Effector memory CD8-positive, alpha-beta T cell (primary cell): ENCODE results near the gene SMIM3.
"Not testable (repeated sequence)": the region's sequence is repeated elsewhere in the genome, so short reads cannot be mapped to it uniquely, and the experiment has no call there.

ENCODE experiments used
- ATAC-seq: fragments of 150-1000 bp; cut with Tn5 transposase; replicated peaks from 2 replicates; pipeline ENCODE4 v1.10.0; 2021; ENCODE audit warnings: mild to moderate bottlenecking, moderate library complexity
- DNase-seq, 3 experiments: peaks; one replicate each; pipeline ENCODE4 v3.0.0; 2021
- H3K27ac Mint-ChIP-seq, 2 donors: one replicate each; pipeline ENCODE4 v1.8.0; 2022; ENCODE audit warnings: mild to moderate bottlenecking in 2 of 2, mixed read lengths in 2 of 2, moderate library complexity in 2 of 2
- H3K27me3 Mint-ChIP-seq, 2 donors: one replicate each; pipeline ENCODE4 v1.8.0; 2022; ENCODE audit warnings: mixed read lengths in 2 of 2
- H3K36me3 Mint-ChIP-seq: one replicate; pipeline ENCODE4 v1.8.0; 2022; ENCODE audit warnings: mild to moderate bottlenecking, moderate library complexity, mixed read lengths; ENCODE audit not compliant: insufficient read depth
- H3K4me1 Mint-ChIP-seq, 2 donors: one replicate each; pipeline ENCODE4 v1.8.0; 2022; ENCODE audit warnings: low read depth in 2 of 2, mixed read lengths in 2 of 2
- H3K4me3 Mint-ChIP-seq, 2 donors: one replicate each; pipeline ENCODE4 v1.8.0; 2022; ENCODE audit warnings: mild to moderate bottlenecking in 2 of 2, mixed read lengths in 2 of 2, moderate library complexity in 2 of 2
- H3K9me3 Mint-ChIP-seq, 2 donors: one replicate each; pipeline ENCODE4 v1.8.0; 2022; ENCODE audit warnings: mixed read lengths in 2 of 2

SMIM3 gene

DNA sequence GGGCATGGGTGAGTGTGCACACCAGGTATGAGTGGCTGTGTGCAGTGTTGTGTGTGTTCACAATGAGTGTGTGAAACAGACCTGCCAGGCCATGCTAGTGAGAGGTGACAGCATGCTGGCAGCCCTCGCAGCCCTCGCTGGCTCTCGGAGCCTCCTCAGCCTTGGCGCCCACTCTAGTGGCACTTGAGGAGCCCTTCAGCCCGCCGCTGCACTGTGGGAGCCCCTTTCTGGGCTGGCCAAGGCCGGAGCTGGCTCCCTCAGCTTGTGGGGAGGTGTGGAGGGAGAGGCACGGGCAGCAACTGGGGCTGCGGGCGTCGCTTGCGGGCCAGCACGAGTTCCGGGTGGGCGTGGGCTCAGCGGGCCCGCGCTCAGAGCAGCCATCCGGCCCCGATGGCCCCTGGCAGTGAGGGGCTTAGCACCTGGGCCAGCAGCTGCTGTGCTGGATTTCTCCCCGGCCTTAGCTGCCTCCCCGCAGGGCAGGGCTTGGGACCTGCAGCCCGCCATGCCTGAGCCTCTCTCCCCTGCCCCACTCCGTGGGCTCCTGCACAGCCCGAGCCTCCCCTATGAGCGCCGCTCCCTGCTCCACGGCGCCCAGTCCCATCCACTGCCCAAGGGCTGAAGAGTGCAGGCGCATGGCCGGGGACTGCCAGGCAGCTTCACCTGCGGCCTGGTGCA lies 66.8 kb downstream of the SMIM3 start:
- ATAC-seq, DNase-seq, H3K4me3 Mint-ChIP-seq, H3K27ac Mint-ChIP-seq, H3K36me3 Mint-ChIP-seq, H3K9me3 Mint-ChIP-seq: not testable (repeated sequence)
- peaks cover 10 to 14% of the 10 kb centered on the region in 2 donors for H3K4me1 Mint-ChIP-seq
- peaks cover 10 to 28% of the 10 kb centered on the region in 2 donors for H3K27me3 Mint-ChIP-seq

GRCh38 chr5:150846308-150846653 lies 67.7 kb downstream of the SMIM3 start, which contains the start of gene IRGM:
Gene IRGM (plus strand): TSS chr5:150846521. CDS start chr5:150848124, 1,603 bp downstream.
- peaks cover 10 to 14% of the 10 kb centered on the region in 2 donors for H3K4me1 Mint-ChIP-seq
- H3K36me3 Mint-ChIP-seq, DNase-seq, H3K9me3 Mint-ChIP-seq: not testable (repeated sequence)
- H3K27me3 Mint-ChIP-seq: peaks cover 1 to 19% of the 10 kb centered on the region in 2 donors
- peak within 1 kb of the TSS; percentile 82 to 83 for H3K4me3 Mint-ChIP-seq
- ATAC-seq: peak; percentile 35
- peak within 1 kb of the TSS; percentile 84 to 87 for H3K27ac Mint-ChIP-seq
